Thoracic aorta (tissue), 2 donors: ENCODE data around the gene UBA1. TPM values are rescaled to one million over a fixed set of nuclear protein-coding genes. Genes with fewer than 3 reads are reported as not detected.
"Not testable (repeated sequence)": the region's sequence is repeated elsewhere in the genome, so short reads cannot be mapped to it uniquely, and the experiment has no call there.

Experiments
- ATAC-seq: fragments of 150-250 bp; one replicate; pipeline ENCODE4 v1.8.0; 2017; ENCODE audit warnings: low read depth; ENCODE audit not compliant: insufficient number of reproducible peaks, low FRiP score
- DNase-seq: peaks from one replicate; pipeline ENCODE4 v3.0.0-alpha.2; 2020; ENCODE audit warnings: low spot score
- H3K27ac ChIP-seq, 2 donors: fragments of 200-600 bp; sonication (generic); 1 replicate in 1 of 2; 2 replicates in 1 of 2; pipeline ENCODE4 v1.5.1; 2016; ENCODE audit warnings: mild to moderate bottlenecking in 2 of 2, moderate library complexity in 2 of 2
- H3K27me3 ChIP-seq: fragments of 200-600 bp; sonication (generic); replicated peaks from 2 replicates; pipeline ENCODE4 v1.6.0; 2016; ENCODE audit warnings: mild to moderate bottlenecking; ENCODE audit not compliant: insufficient read depth
- H3K36me3 ChIP-seq: fragments of 200-600 bp; sonication (generic); one replicate; pipeline ENCODE4 v1.5.1; 2016
- H3K4me1 ChIP-seq, 2 donors: fragments of 200-600 bp; sonication (generic); 1 replicate in 1 of 2; 2 replicates in 1 of 2; pipeline versions ENCODE4 v1.5.1 to v1.6.0; 2016; ENCODE audit warnings: low read depth in 2 of 2, mild to moderate bottlenecking in 1 of 2; ENCODE audit not compliant: control insufficient read depth in 1 of 2
- H3K4me3 ChIP-seq: fragments of 200-600 bp; sonication (generic); 2 replicates; pipeline ENCODE4 v1.5.1; 2016; ENCODE audit warnings: mild to moderate bottlenecking
- H3K9me3 ChIP-seq: fragments of 200-600 bp; sonication (generic); 2 replicates; pipeline ENCODE4 v1.5.1; 2016
- total RNA-seq, 2 donors: library from RNA; depleted of rRNA; stranded (reverse); fragments of >200 nt; gene quantifications; one replicate each; pipeline versions ENCODE4 v1.1.0 to v1.2.3, GENCODE V29; 2016
- TF ChIP-seq, protein P1 (sequence below): fragments of 200-600 bp; sonication (generic); IDR thresholded peaks from one replicate; pipeline ENCODE4 v1.5.1; 2019; ENCODE audit warnings: antibody characterized with exemption

Gene UBA1
- total RNA-seq, 2 donors from 2014 or later, result 132 to 133 TPM

DNA sequence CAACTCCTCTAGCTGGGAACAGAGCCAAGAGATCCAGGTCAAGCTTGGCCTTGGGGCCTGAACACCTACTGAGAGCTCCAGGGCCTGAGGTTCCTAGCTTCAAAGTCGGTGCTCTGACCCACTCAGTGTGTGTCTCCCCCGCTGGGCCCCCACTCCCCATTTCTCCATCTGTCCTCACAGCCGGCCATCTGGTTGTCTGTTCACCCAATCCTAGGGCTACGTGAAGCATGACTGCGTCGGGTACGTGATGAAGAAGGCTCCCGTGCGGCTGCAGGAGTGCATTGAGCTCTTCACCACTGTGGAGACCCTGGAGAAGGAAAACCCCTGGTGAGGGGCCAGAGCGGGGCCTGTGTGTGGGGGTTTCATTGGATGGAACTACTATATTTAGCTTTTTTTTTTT is 51.5 kb downstream of the UBA1 start:
- no peak for DNase-seq
- TF ChIP-seq, protein P1, sequence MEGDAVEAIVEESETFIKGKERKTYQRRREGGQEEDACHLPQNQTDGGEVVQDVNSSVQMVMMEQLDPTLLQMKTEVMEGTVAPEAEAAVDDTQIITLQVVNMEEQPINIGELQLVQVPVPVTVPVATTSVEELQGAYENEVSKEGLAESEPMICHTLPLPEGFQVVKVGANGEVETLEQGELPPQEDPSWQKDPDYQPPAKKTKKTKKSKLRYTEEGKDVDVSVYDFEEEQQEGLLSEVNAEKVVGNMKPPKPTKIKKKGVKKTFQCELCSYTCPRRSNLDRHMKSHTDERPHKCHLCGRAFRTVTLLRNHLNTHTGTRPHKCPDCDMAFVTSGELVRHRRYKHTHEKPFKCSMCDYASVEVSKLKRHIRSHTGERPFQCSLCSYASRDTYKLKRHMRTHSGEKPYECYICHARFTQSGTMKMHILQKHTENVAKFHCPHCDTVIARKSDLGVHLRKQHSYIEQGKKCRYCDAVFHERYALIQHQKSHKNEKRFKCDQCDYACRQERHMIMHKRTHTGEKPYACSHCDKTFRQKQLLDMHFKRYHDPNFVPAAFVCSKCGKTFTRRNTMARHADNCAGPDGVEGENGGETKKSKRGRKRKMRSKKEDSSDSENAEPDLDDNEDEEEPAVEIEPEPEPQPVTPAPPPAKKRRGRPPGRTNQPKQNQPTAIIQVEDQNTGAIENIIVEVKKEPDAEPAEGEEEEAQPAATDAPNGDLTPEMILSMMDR, result no peak

DNA sequence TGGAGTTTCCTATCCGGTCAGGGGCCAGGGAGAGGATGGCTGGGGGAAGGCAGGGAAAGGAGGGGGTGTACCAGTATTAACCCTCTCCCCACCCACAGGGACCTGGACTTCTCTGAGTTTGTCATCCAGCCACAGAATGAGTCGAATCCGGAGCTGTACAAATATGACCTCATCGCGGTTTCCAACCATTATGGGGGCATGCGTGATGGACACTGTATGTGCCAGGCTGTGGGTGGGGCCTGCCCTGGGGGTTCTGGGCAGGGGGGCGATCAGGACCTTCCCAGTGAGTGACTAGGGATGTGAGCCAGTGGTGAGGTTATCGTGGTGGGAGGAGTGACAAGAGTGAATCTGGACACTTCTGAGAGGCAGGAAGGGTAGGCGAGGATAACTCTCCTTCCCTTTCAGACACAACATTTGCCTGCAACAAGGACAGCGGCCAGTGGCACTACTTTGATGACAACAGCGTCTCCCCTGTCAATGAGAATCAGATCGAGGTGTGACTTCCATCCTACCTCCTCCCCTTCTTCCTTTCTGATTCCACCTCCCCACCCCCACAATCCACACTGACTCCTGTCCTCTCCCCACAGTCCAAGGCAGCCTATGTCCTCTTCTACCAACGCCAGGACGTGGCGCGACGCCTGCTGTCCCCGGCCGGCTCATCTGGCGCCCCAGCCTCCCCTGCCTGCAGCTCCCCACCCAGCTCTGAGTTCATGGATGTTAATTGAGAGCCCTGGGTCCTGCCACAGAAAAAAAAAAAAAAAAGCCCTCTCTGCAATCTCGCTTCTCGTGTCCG is 53.8 kb downstream of the UBA1 start:
- ATAC-seq (no peak), DNase-seq (no peak)
- Histone ChIP-seq H3K4me1 (no peaks in the 10 kb centered on the region), H3K4me3 (no peak overlapping the region), H3K36me3 (peaks cover 9% of the 10 kb centered on the region), H3K9me3 (no peaks in the 10 kb centered on the region), H3K27ac (no peak overlapping the region), H3K27me3 (no peaks in the 10 kb centered on the region)
- TF ChIP-seq, protein P1, result no peak

More for the DNA sequence above, 51.5 kb downstream of the UBA1 start:
- H3K27ac ChIP-seq, result no peak overlapping the region
- peaks cover 20% of the 10 kb centered on the region for H3K36me3 ChIP-seq
- H3K4me3 ChIP-seq, result no peak overlapping the region
- no peaks in the 10 kb centered on the region for H3K9me3 ChIP-seq
- H3K27me3 ChIP-seq, result no peaks in the 10 kb centered on the region
- no peaks in the 10 kb centered on the region for H3K4me1 ChIP-seq
- ATAC-seq, result no peak

DNA sequence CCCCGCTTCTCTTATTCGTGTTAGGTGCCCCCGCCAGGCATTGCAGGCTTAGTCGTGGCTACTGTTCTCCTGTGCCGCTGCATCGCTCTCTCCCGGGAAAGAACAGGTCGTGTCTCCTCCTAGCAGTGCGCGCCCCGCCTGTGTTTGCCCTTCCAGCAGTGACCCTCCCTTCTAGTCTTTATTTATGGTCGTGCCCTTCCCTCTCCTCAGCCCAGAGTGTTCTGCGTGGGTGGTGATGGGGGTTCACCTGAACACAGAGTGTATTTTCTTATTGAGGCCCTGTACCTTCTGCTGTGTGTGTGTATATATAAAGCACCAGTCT is 54.3 kb downstream of the UBA1 start:
- no peak overlapping the region for H3K4me3 ChIP-seq
- H3K9me3 ChIP-seq, result no peaks in the 10 kb centered on the region
- DNase-seq (no peak), ATAC-seq (no peak)
- TF ChIP-seq, protein P1, result no peak
- H3K27ac ChIP-seq, result no peak overlapping the region
- peaks cover 7% of the 10 kb centered on the region for H3K36me3 ChIP-seq
- H3K27me3 ChIP-seq, result no peaks in the 10 kb centered on the region
- H3K4me1 ChIP-seq, result no peaks in the 10 kb centered on the region

DNA sequence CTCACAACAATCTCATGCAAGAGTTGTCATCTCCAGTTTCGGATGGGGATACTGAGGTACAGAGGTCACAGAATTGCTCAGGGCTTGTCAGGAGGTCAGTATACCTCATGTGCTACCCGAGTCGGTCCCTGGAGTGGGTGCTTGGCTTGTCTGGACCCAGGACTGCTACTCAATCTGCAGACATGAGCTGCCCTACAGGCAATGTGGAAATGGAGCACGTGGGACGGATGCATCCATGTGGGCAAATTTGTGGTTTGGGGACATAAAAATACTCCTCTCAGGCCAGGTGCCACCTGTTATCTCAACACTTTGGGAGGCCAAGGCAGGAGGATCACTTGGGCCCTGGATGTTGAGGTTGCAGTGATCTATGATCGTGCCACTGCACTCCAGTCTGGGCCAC is 54.9 kb downstream of the UBA1 start:
- no peak for DNase-seq
- TF ChIP-seq, protein P1, result no peak
- H3K36me3 ChIP-seq, result peaks cover 7% of the 10 kb centered on the region
- no peak for ATAC-seq
- H3K27ac ChIP-seq, result no peak overlapping the region
- no peak overlapping the region for H3K4me3 ChIP-seq
- no peaks in the 10 kb centered on the region for H3K27me3 ChIP-seq
- H3K4me1 ChIP-seq, result no peaks in the 10 kb centered on the region
- no peaks in the 10 kb centered on the region for H3K9me3 ChIP-seq

DNA sequence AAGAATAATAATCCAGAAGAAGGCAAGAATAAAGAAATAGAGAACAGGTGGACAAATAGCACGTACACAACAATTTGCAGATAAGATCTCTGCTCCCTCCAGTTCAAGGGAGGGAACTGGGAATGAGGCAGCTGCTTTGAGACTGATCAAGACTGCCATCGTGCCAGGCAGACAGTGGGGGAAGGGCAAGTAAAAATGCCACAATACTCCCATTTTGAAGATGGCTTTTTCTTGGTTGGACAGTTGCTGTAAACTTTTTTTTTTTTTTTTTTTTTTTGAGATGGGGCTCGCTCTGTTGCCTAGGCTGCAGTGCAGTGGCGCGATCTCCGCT is 56.4 kb downstream of the UBA1 start:
- ATAC-seq, result no peak
- TF ChIP-seq, protein P1, result no peak

DNA sequence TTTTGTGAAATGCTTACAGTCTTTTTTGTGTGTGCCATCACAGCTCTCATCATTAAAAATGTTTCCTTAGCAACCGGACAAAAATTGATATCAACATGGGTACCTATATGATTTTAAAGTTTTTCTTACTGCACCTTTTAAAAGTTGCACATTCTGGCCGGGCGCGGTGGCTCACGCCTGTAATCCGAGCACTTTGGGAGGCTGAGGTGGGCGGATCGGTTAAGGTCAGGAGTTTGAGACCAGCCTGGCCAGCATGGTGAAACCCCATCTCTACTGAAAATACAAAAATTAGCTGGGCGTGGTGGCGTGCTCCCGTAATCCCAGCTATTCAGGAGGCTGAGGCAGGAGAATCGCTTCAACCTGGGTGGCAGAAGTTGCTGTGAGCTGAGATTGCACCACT is 64.0 kb downstream of the UBA1 start:
- not testable (repeated sequence) for H3K36me3 ChIP-seq, ATAC-seq, H3K27me3 ChIP-seq, H3K4me3 ChIP-seq, H3K9me3 ChIP-seq, DNase-seq, H3K27ac ChIP-seq, H3K4me1 ChIP-seq

More for the DNA sequence above, 56.4 kb downstream of the UBA1 start:
- Histone ChIP-seq H3K27ac (no peak overlapping the region), H3K4me1 (no peaks in the 10 kb centered on the region), H3K27me3 (no peaks in the 10 kb centered on the region), H3K9me3 (no peaks in the 10 kb centered on the region), H3K36me3 (no peaks in the 10 kb centered on the region), H3K4me3 (no peak overlapping the region)
- DNase-seq, result no peak
